ENCODE results near the gene HSD17B7.
A peak's percentile ranks its signal among the peaks of the same experiment; 100 is the strongest.

The HSD17B7 gene

DNA sequence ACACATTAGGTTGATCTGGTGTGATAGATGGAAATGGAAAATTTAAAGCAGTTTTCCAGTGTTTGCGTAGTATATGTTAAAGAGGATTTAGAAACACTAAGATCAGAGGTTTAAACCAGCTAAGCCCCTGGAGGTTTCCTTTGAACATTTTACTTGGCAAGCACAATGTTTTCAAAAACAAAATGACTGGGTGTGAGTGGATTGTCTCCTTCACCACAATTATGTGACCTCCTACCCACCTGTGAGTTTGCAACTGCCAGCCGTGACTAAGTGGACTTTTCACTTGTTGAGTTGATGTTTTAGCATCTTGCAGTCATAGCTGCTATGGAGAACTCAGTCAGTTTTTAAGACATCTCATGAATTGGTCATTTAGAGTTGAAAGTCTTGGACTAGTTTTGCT, 65.8 kb downstream of the HSD17B7 start:
- H3K27ac ChIP-seq = peak overlapping the region; percentile 99
- DNase-seq = peak; percentile 96
- H3K36me3 ChIP-seq (replicated peaks) = no peaks in the 10 kb centered on the region
- TF ChIP-seq, protein P1, sequence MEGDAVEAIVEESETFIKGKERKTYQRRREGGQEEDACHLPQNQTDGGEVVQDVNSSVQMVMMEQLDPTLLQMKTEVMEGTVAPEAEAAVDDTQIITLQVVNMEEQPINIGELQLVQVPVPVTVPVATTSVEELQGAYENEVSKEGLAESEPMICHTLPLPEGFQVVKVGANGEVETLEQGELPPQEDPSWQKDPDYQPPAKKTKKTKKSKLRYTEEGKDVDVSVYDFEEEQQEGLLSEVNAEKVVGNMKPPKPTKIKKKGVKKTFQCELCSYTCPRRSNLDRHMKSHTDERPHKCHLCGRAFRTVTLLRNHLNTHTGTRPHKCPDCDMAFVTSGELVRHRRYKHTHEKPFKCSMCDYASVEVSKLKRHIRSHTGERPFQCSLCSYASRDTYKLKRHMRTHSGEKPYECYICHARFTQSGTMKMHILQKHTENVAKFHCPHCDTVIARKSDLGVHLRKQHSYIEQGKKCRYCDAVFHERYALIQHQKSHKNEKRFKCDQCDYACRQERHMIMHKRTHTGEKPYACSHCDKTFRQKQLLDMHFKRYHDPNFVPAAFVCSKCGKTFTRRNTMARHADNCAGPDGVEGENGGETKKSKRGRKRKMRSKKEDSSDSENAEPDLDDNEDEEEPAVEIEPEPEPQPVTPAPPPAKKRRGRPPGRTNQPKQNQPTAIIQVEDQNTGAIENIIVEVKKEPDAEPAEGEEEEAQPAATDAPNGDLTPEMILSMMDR (IDR thresholded peaks at IDR 0.05; ENCODE audit: low read depth, low read length, missing control alignments) = no peak
- H3K27me3 ChIP-seq (replicated peaks) = no peaks in the 10 kb centered on the region
- H3K4me3 ChIP-seq (ENCODE audit: low read depth, low read length) = no peak overlapping the region
- in situ Hi-C loops (cut with HindIII; ENCODE audit: low pct_ligation_motif_present, low sequenced_read_pairs) = loop anchor here (25.0 kb wide), 1 partner anchor 456 kb away; the partner anchor contains the start of gene NUF2

DNA sequence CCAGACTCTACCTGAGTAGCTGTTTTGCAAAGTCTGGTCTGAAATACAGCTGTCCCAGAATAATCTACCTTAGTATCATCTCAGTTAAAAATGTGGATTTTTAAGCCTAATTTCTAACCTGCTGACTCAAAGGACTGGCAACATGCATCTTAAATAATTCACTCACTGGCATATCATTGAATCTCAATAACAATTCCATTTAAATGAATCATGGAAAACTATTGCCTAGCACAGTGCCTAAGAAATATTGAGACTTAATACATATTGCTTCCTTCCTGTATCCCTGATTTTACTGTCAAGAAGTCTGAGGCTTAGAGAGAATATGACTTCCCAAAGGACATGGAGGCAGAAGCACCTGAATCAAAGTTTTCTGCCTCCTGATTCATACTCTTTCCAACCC, 67.3 kb downstream of the HSD17B7 start:
- peak overlapping the region; percentile 99 for H3K27ac ChIP-seq
- no peak overlapping the region for H3K4me3 ChIP-seq (ENCODE audit: low read depth, low read length)
- TF ChIP-seq, protein P1 (IDR thresholded peaks at IDR 0.05; ENCODE audit: low read depth, low read length, missing control alignments) = no peak
- no peak for DNase-seq
- no peaks in the 10 kb centered on the region for H3K27me3 ChIP-seq (replicated peaks)
- in situ Hi-C loops (cut with HindIII; ENCODE audit: low pct_ligation_motif_present, low sequenced_read_pairs) = loop anchor here (25.0 kb wide), 1 partner anchor 454 kb away; the partner anchor contains the start of gene NUF2
- H3K36me3 ChIP-seq (replicated peaks) = no peaks in the 10 kb centered on the region

DNA sequence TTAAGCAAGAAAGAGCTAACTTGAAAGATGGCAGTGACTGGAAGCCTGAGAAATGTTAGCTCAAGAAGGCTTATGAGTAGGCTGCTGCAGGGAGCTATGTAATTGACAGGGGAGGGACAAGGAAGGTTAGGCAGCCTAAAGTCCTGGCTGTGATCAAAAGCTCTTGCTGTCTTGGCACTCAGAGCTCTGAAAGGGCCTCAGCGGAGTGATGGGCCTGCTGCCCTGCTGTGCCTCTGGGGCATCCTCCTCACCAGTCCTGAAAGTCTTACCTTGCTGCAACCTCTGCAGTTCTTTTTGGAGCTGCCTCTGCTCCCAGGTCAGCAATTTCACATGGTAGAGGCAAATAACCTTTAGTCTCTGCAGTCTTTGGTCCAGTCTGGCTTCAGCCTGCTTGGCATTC, 68.7 kb downstream of the HSD17B7 start:
- no peak for DNase-seq
- no peaks in the 10 kb centered on the region for H3K36me3 ChIP-seq (replicated peaks)
- TF ChIP-seq, protein P1 (IDR thresholded peaks at IDR 0.05; ENCODE audit: low read depth, low read length, missing control alignments) = no peak
- H3K4me3 ChIP-seq (ENCODE audit: low read depth, low read length) = no peak overlapping the region
- no peak overlapping the region for H3K27ac ChIP-seq
- no peaks in the 10 kb centered on the region for H3K27me3 ChIP-seq (replicated peaks)
- in situ Hi-C loops (cut with HindIII; ENCODE audit: low pct_ligation_motif_present, low sequenced_read_pairs) = loop anchor here (25.0 kb wide), 1 partner anchor 453 kb away; the partner anchor contains the start of gene NUF2

DNA sequence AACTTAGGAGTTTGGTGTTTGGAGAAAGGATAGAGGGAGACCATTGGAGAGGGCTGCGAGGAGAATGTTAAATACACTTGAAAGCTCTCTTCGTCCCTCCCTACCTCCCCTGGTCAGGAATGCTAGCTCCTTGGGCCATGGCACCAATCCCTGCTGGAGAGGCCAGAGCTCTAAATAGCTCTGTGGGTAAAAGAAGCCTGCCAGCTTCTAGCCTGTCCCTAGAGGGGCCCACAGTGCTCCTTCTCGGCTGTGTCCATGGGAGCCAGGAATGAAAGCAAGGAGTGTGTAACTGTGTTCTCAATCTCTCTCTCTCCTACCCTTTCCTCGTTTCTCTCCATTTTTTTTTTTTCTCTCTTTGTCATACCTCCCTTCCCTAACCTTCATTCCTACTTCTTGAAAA, 70.6 kb downstream of the HSD17B7 start, which contains the start of gene CCDC190:
Gene CCDC190, minus strand, starts transcription at position 75 of the 400 bp plus-strand sequence. CDS start 1,529 bp downstream, outside the sequence.
- Histone ChIP-seq H3K27ac (no peak within 1 kb of the TSS), H3K4me3 (ENCODE audit: low read depth, low read length) (no peak within 1 kb of the TSS), H3K27me3 (replicated peaks) (no peaks in the 10 kb centered on the region), H3K36me3 (replicated peaks) (no peaks in the 10 kb centered on the region)
- no peak for DNase-seq
- TF ChIP-seq, protein P1 (IDR thresholded peaks at IDR 0.05; ENCODE audit: low read depth, low read length, missing control alignments) = no peak
- in situ Hi-C loops (cut with HindIII; ENCODE audit: low pct_ligation_motif_present, low sequenced_read_pairs) = loop anchor here (25.0 kb wide), 1 partner anchor 451 kb away; the partner anchor contains the start of gene NUF2

DNA sequence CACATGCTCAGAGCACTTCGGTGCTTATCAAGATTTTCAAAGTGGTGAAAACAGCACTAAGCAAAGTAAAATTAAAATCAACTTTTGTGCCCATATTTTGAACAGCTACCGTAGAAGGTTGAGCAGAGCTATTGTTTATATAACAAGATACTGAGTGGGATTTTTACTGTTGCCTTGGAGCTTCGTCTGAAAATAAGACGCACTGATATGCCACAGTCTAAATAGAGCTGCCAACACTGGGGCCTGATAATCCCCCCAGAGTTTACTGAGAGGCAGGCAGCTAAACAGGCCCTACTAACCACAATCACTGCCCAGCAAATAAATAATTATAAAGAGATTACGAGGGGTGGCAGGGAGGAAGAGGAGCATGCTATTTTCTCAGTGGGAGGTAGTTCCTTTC, 71.1 kb downstream of the HSD17B7 start:
- DNase-seq = no peak
- no peak overlapping the region for H3K27ac ChIP-seq
- H3K4me3 ChIP-seq (ENCODE audit: low read depth, low read length) = no peak overlapping the region
- no peaks in the 10 kb centered on the region for H3K36me3 ChIP-seq (replicated peaks)
- TF ChIP-seq, protein P1 (IDR thresholded peaks at IDR 0.05; ENCODE audit: low read depth, low read length, missing control alignments) = no peak
- no peaks in the 10 kb centered on the region for H3K27me3 ChIP-seq (replicated peaks)
- in situ Hi-C loops (cut with HindIII; ENCODE audit: low pct_ligation_motif_present, low sequenced_read_pairs) = loop anchor here (25.0 kb wide), 1 partner anchor 451 kb away; the partner anchor contains the start of gene NUF2
